CMK (cell line): ENCODE data around the gene OR5AS1.
"Not testable (repeated sequence)": the region's sequence is repeated elsewhere in the genome, so short reads cannot be mapped to it uniquely, and the experiment has no call there.

ENCODE experiments used
- DNase-seq: peaks from one replicate; pipeline ENCODE4 v3.0.0-alpha.2; 2010; ENCODE audit warnings: low read depth

The OR5AS1 gene

DNA sequence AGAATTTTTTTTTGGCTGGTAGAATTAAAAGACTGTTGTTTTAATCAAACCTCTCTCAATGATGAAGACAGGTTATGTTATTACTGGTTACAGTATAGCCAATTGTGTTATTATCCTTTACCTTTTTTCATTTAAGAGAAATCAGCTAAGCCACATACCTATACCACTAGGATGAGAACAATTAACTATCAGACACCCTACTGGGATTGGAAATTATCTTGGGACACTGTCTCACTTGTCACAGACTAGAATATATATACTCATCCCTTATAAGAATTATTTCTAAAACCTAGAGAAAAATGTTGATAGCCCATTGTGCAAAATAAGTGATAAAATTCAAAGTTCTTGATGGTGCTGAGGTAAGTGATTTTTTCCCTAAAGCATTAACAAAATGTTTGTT is at the start of gene OR5AS1:
Gene OR5AS1 (plus strand): TSS at position 301 of the 400 bp plus-strand sequence. CDS start 2,765 bp downstream, outside the sequence.
- DNase-seq = no peak

DNA sequence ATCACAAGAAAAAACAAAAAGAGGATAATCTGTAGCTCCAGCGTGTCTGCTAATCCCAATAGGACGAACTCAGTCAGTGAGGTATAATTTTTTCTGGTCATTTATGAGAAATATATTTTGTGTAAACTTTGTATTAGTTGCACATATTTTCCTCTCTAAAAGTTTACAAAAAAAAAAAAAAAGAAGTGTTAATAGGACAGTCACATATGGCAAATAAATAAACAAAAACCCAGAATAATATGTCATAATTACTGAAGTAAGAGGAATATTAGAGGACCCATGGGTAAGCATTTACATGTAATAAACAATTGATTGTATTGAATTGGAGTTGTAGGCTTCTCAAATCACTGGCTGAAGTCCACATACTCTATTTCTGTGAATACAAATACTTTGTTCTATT is 32.9 kb upstream of the OR5AS1 start, which contains the start of gene OR5F1:
Gene OR5F1 (minus strand): TSS at position 101 of the 400 bp plus-strand sequence. CDS start 0 bp downstream, at position 101.
- no peak for DNase-seq

DNA sequence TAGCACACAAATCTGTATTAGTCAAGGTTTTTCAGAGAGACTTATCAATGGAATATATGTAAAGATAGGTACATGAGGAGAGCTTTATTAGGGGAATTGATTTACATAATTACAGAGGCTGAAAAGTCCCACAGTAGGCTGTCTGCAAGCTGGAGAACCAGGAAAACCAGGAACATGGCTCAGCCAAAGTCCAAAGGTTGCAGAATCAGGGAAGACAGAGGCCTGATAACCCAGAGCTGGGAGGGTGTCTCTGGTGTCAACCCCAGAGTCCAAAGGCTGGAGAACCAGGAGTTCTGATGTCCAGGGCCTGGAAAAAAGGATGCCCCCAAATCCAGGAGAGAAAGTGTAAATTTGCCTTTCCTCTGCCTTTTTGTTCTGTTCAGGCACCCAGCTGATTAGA is 16.7 kb upstream of the OR5AS1 start:
- no peak for DNase-seq

DNA sequence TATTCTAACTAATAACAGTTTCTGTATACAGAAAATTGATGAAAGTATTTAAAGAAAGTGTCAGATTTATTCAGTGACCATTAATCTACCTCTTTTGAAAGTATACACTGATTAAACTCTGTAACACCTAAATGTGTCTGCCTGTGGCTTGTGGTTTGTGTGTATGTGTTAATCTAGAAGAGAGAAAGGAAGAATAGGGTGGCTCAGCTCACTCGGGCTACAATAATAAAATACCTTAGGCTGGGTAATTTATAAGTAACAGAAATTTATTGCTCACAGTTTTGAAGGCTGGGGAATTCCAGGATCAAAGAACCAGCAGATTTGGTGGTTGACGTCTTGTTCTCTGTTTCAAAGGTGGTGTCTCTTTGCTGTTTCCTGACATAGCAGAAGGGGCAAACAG is 13.6 kb upstream of the OR5AS1 start:
- no peak for DNase-seq

DNA sequence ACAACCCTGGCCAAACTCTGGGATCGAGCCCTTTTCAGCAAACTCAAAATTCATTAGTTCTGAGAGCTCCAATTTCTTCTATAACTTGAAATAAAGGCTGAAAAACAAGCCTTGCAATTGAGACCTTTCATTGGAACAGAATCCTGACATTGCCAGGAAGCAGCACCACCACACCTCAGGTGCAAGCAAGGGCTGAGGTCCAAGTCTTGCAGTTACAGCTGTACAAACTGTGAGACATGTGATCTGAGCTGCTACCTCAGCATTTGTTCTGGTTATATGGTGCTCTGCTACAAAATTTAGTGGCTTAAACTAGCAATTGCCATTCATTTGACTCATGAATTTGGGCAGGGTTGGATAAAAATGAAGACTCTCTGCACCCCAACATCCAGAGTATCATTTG is 18.1 kb downstream of the OR5AS1 start:
- no peak for DNase-seq

DNA sequence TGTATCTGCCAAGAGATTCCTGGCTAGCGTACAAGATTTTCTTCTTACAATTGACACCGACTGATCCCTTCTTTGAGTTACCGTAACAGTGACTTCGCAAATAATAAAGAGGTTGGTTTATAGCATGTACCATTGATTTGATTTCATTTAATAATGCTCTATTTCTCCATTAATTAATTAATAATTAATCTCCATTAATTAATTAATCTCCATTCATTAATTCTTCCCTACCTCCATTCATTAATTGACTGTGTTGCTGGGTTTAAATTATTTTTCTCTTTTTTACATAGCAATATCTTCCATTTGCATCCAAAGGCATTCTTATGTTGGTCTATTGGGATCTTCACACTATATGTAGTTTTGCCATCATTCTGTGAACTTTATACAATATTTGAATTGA is 21.0 kb downstream of the OR5AS1 start:
- no peak for DNase-seq

DNA sequence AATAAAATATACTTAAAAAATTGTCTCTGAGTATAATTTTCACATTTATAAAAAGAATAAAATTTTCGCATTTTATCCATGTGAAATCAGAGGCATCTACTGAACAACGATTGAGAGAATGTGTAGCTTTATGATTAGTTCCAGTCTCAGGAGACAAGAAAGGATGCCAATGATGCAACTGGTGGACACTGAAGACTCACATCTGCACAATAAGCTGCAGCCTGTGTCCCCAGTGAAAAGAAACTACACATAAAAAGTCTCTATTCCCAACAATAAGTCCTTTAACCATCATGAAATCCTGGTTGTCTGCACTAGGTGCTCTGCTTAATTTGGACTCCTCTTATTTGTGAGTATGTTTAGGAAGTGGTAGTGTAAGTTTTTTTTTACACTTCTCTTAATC is 22.0 kb downstream of the OR5AS1 start:
- DNase-seq = no peak

DNA sequence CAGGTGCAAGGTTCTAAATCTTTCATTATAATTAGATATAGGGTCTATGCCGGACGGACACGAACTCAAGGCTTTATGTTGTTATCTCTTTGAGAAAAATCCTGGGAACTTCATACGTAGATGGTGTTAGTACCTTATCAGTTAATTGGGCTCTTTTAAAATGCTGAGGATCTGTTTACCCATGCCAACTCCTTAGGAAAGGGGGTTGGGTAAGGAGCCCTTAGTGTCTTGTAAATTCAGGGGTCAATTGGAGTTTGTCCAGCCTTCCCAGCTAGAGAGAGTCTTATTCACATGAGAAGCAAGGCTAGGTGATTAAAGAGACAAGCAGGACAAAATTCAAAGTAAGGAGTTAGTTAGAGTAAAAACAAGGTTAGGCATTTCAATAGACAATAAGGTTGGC is 28.9 kb downstream of the OR5AS1 start:
- not testable (repeated sequence) for DNase-seq

DNA sequence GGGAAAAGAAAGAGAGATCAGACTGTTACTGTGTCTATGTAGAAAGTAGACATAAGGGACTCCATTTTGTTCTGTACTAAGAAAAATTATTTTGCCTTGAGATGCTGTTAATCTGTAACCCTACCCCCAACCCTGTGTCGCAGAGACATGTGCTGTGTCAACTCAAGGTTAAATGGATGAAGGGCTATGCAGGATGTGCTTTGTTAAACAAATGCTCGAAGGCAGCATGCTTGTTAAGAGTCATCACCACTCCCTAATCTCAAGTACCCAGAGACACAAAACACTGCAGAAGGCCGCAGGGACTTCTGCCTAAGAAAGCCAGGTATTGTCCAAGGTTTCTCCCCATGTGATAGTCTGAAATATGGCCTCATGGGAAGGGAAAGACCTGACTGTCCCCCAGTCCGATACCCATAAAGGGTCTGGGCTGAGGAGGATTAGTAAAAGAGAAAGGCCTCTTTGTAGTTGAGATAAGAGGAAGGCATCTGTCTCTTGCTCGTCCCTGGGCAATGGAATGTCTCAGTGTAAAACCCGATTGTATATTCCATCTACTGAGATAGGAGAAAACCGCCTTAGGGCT is 30.3 kb downstream of the OR5AS1 start:
- not testable (repeated sequence) for DNase-seq

DNA sequence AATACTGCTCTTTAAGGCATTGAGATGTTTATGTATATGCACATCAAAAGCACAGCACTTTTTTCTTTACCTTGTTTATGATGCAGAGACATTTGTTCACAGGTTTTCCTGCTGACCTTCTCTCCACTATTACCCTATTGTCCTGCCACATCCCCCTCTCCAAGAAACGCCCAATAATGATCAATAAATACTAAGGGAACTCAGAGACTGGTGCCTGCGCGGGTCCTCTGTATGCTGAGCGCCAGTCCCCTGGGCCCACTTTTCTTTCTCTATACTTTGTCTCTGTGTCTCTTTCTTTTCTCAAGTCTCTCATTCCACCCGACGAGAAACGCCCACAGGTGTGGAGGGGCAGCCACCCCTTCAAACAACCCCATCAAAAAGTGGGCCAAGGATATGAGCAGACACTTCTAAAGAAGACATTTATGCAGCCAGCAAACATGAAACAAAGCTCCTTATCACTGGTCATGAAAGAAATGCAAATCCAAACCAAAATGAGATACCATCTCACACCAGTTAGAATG is 30.9 kb downstream of the OR5AS1 start:
- not testable (repeated sequence) for DNase-seq

DNA sequence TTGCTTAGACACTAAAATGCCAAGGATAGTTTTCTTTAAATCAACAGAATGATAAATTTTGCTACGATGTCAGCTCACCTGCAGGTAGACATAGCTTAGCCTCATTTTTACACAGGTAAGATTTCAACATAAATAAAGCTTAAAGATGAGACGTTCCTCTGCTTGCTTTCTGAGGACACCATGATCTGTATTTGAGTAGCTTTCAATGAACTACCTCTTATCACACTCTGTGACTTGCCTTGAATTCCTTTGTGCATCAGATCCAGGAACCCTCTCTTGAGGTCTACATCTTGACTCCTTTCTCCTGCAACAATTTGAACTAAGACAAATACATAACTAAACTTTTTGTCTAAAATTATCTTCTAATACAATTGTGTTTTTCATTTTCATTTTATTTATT is 39.5 kb downstream of the OR5AS1 start:
- DNase-seq = no peak
